ENCODE results near the gene NR1H4. TPM values are rescaled to one million over a fixed set of nuclear protein-coding genes. Genes with fewer than 3 reads are reported as not detected.

Gene NR1H4
- total RNA-seq, 4 donors from 2014 or later = not detected

- Histone ChIP-seq H3K4me3 (no peak overlapping the region), H3K4me1 (peaks cover 3 to 13% (median 5%) of the 10 kb centered on the region in 3 donors), H3K27me3 (no peaks in the 10 kb centered on the region), H3K9me3 (no peaks in the 10 kb centered on the region), H3K36me3 (no peaks in the 10 kb centered on the region), H3K27ac (no peak overlapping the region)
- TF ChIP-seq POLR2A (IDR thresholded peaks at IDR 0.05) (no peak), EP300 (IDR thresholded peaks at IDR 0.05) (no peak), POLR2AphosphoS5 (IDR thresholded peaks at IDR 0.05) (no peak), CTCF (IDR thresholded peaks at IDR 0.05) (no peak)
- ATAC-seq = no peak
Measured at GRCh38 chr12:100484891-100485471, 11.3 kb downstream of the NR1H4 start.

GRCh38 chr12:100485983-100486382 lies 12.3 kb downstream of the NR1H4 start:
- no peaks in the 10 kb centered on the region for H3K27me3 ChIP-seq
- no peak overlapping the region for H3K27ac ChIP-seq
- H3K9me3 ChIP-seq = no peaks in the 10 kb centered on the region
- no peak overlapping the region for H3K4me3 ChIP-seq
- no peak for ATAC-seq
- TF ChIP-seq POLR2AphosphoS5 (IDR thresholded peaks at IDR 0.05) = no peak
- TF ChIP-seq EP300 (IDR thresholded peaks at IDR 0.05) = no peak
- no peak for TF ChIP-seq CTCF (IDR thresholded peaks at IDR 0.05)
- TF ChIP-seq POLR2A (IDR thresholded peaks at IDR 0.05) = no peak
- no peaks in the 10 kb centered on the region for H3K36me3 ChIP-seq
- H3K4me1 ChIP-seq = peaks cover 3 to 20% (median 9%) of the 10 kb centered on the region in 3 donors
- WGBS, 2 donors (ENCODE audit: low coverage in 1 of 2) = 65 to 78% methylated on average over 5 of the region's 5 CpGs

GRCh38 chr12:100489251-100489820 lies 15.7 kb downstream of the NR1H4 start:
- Histone ChIP-seq H3K4me1 (peaks cover 3 to 20% (median 9%) of the 10 kb centered on the region in 3 donors), H3K27ac (no peak overlapping the region), H3K36me3 (no peaks in the 10 kb centered on the region), H3K27me3 (no peaks in the 10 kb centered on the region), H3K9me3 (no peaks in the 10 kb centered on the region), H3K4me3 (no peak overlapping the region)
- no peak for TF ChIP-seq POLR2AphosphoS5 (IDR thresholded peaks at IDR 0.05)
- no peak for TF ChIP-seq POLR2A (IDR thresholded peaks at IDR 0.05)
- no peak for TF ChIP-seq CTCF (IDR thresholded peaks at IDR 0.05)
- TF ChIP-seq EP300 (IDR thresholded peaks at IDR 0.05) = no peak
- WGBS, 2 donors (ENCODE audit: low coverage in 1 of 2) = 19 to 23% methylated on average over 3 of the region's 3 CpGs
- no peak for ATAC-seq

- Histone ChIP-seq H3K4me3 (no peak overlapping the region), H3K27ac (peak overlapping the region in 1 of 4 donors; percentile 24), H3K4me1 (peaks cover 3 to 20% (median 9%) of the 10 kb centered on the region in 3 donors), H3K27me3 (no peaks in the 10 kb centered on the region), H3K9me3 (no peaks in the 10 kb centered on the region), H3K36me3 (no peaks in the 10 kb centered on the region)
- no peak for ATAC-seq
- 0 to 10% methylated on average over 1 of the region's 1 CpG for WGBS, 2 donors (ENCODE audit: low coverage in 1 of 2)
- no peak for TF ChIP-seq POLR2AphosphoS5 (IDR thresholded peaks at IDR 0.05)
Measured at GRCh38 chr12:100490056-100490455, 16.4 kb downstream of the NR1H4 start.

GRCh38 chr12:100491104-100491503 lies 17.4 kb downstream of the NR1H4 start:
- no peaks in the 10 kb centered on the region for H3K36me3 ChIP-seq
- H3K27ac ChIP-seq = no peak overlapping the region
- H3K27me3 ChIP-seq = no peaks in the 10 kb centered on the region
- TF ChIP-seq CTCF (IDR thresholded peaks at IDR 0.05) = no peak
- peaks cover 3 to 20% (median 9%) of the 10 kb centered on the region in 3 donors for H3K4me1 ChIP-seq
- WGBS, 2 donors (ENCODE audit: low coverage in 1 of 2) = 50 to 70% methylated on average over 2 to 4 of the region's 4 CpGs
- no peak for ATAC-seq
- H3K4me3 ChIP-seq = no peak overlapping the region
- no peaks in the 10 kb centered on the region for H3K9me3 ChIP-seq
